ENCODE data around the gene TMEM250. TPM values are rescaled to one million over a fixed set of nuclear protein-coding genes. Genes with fewer than 3 reads are reported as not detected.
"Not testable (repeated sequence)": the region's sequence is repeated elsewhere in the genome, so short reads cannot be mapped to it uniquely, and the experiment has no call there.

The TMEM250 gene
- total and polyA plus RNA-seq, 10 donors = 10.7 to 31.3 (median 25.8) TPM

DNA sequence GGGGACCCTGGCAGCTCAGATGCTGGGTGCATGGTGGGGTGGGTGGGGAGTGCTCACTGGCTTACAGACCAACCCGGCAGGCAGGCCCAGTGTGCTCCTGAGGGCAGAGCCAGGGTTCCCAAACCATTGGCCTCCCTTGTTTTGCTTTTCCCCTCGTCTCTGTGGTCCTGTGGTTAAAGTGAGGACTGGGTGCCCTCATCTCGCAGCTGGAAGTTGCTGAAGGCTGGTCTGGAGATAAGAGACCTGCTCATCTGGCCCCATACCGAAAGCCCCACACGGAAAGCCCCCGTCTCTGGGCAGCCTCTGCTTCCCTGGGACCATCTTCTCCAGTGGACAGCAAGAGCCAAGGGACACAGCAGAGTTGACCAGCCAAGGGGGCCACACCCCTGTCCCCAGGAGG is 13.8 kb downstream of the TMEM250 start:
- H3K9me3 ChIP-seq = no peaks in the 10 kb centered on the region
- H3K27ac ChIP-seq = peak overlapping the region in 1 of 8 donors; percentile 93
- H3K27me3 ChIP-seq (replicated peaks in 1 of 7) = peaks cover 0 to 46% (median 0%) of the 10 kb centered on the region in 7 donors
- intact Hi-C loops (cut with DNase I; ENCODE audit: low total_unique reads) = no loop called here
- TF ChIP-seq POLR2AphosphoS5 (IDR thresholded peaks at IDR 0.05) (no peak), POLR2A (IDR thresholded peaks at IDR 0.05) (no peak)
- TF ChIP-seq, protein P1, sequence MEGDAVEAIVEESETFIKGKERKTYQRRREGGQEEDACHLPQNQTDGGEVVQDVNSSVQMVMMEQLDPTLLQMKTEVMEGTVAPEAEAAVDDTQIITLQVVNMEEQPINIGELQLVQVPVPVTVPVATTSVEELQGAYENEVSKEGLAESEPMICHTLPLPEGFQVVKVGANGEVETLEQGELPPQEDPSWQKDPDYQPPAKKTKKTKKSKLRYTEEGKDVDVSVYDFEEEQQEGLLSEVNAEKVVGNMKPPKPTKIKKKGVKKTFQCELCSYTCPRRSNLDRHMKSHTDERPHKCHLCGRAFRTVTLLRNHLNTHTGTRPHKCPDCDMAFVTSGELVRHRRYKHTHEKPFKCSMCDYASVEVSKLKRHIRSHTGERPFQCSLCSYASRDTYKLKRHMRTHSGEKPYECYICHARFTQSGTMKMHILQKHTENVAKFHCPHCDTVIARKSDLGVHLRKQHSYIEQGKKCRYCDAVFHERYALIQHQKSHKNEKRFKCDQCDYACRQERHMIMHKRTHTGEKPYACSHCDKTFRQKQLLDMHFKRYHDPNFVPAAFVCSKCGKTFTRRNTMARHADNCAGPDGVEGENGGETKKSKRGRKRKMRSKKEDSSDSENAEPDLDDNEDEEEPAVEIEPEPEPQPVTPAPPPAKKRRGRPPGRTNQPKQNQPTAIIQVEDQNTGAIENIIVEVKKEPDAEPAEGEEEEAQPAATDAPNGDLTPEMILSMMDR (IDR thresholded peaks at IDR 0.05 in 8 of 11, conservative IDR thresholded peaks at IDR 0.05 in 3 of 11) = no peak
- no peak overlapping the region for H3K4me3 ChIP-seq
- no peak for DNase-seq
- H3K4me1 ChIP-seq = peaks cover 37 to 68% (median 56%) of the 10 kb centered on the region in 6 donors
- WGBS, 5 donors = 43 to 73% (median 69%) methylated on average over 4 to 6 of the region's 6 CpGs
- no peaks in the 10 kb centered on the region for H3K36me3 ChIP-seq

DNA sequence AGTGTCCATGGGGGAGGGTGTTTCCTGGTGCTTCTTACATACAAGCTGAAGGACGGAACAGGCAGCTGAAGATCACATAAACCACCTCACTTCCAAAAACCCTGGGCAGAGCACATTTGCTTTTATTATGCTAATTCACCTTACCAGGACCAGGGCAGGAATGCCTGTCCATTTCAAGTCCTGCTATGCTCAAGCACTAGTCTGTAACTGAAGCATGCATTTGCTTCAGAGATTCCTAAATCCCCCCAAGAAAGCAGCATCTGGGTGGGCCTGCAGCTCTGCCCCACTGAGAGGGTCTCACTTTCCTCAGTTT is 14.2 kb downstream of the TMEM250 start:
- intact Hi-C loops (cut with DNase I; ENCODE audit: low total_unique reads) = no loop called here
- no peaks in the 10 kb centered on the region for H3K9me3 ChIP-seq
- peaks cover 35 to 63% (median 51%) of the 10 kb centered on the region in 6 donors for H3K4me1 ChIP-seq
- no peak for DNase-seq
- TF ChIP-seq POLR2A (IDR thresholded peaks at IDR 0.05) = no peak
- TF ChIP-seq POLR2AphosphoS5 (IDR thresholded peaks at IDR 0.05) = no peak
- TF ChIP-seq, protein P1 (IDR thresholded peaks at IDR 0.05 in 8 of 11, conservative IDR thresholded peaks at IDR 0.05 in 3 of 11) = no peak
- peaks cover 0 to 44% (median 0%) of the 10 kb centered on the region in 7 donors for H3K27me3 ChIP-seq (replicated peaks in 1 of 7)
- H3K4me3 ChIP-seq = no peak overlapping the region
- H3K36me3 ChIP-seq = no peaks in the 10 kb centered on the region
- WGBS, 5 donors = 64 to 78% (median 68%) methylated on average over 1 of the region's 1 CpG; no CpG with 5 or more reads in 1 of the 5 donors
- H3K27ac ChIP-seq = no peak overlapping the region

DNA sequence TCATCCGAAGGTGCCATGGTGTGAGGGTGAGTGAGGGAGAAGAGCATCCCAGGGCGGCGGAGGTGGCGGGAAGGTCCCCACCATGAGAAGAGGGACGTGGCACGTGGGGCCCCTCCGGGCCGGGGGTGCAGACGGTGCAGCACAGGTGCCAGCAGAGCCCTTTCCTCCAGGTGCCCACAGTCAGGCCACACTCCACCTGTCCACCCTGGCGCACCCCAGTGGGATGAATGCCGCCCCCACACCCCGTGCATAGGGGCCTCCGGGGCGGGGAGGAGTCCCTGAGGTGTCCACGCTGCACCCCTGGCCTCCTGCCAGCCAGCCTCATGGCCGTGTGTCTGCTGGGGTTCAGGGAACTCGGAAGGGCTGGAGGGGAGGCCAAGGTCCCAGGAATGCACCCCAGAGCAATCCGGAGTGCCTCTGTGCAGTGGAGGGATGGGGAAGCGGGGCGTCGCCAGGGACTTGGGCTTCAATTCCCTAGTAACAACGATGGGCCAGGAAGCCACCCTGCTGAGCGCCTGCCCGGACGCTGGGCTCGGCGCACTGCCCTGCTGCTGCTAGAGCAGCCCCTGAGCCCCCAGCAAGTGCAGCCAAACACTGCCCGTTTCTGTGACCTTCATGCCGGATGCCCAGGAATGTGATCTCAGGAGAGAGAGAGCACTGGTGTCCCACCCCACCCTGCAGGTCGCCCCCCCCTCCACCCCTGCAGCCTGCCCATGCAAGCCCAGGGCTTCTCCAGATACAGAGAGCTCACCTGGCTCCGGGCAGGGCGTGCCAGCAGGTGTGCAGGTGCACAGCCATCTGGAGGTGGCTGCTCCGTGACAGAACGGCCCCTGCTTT is 14.8 kb downstream of the TMEM250 start:
- TF ChIP-seq POLR2AphosphoS5 (IDR thresholded peaks at IDR 0.05) = no peak
- no peak for TF ChIP-seq POLR2A (IDR thresholded peaks at IDR 0.05)
- TF ChIP-seq, protein P1 (IDR thresholded peaks at IDR 0.05 in 8 of 11, conservative IDR thresholded peaks at IDR 0.05 in 3 of 11) = no peak
- peaks cover 36 to 62% (median 50%) of the 10 kb centered on the region in 6 donors for H3K4me1 ChIP-seq
- no peak overlapping the region for H3K27ac ChIP-seq
- no peaks in the 10 kb centered on the region for H3K9me3 ChIP-seq
- intact Hi-C loops (cut with DNase I; ENCODE audit: low total_unique reads) = no loop called here
- peaks cover 0 to 44% (median 0%) of the 10 kb centered on the region in 7 donors for H3K27me3 ChIP-seq (replicated peaks in 1 of 7)
- no peak for DNase-seq
- 62 to 81% (median 72%) methylated on average over 29 to 34 of the region's 34 CpGs for WGBS, 5 donors
- H3K4me3 ChIP-seq = no peak overlapping the region
- no peaks in the 10 kb centered on the region for H3K36me3 ChIP-seq

DNA sequence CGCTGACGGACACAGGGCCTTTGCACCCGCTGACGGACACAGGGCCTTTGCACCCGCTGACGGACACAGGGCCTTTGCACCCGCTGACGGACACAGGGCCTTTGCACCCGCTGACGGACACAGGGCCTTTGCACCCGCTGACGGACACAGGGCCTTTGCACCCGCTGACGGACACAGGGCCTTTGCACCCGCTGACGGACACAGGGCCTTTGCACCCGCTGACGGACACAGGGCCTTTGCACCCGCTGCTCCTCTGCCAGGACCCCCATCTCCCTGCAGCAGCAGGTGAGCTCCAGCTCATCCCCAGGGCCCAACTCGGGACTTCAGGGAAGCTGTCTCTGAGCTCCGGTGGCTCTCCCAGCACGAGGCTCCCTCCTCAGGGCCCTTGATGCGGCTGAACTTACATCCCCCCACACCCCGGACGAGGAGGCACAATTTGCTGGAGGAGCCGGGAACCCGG is 17.0 kb downstream of the TMEM250 start:
- H3K36me3 ChIP-seq; DNase-seq; H3K9me3 ChIP-seq; H3K4me3 ChIP-seq; intact Hi-C loops (cut with DNase I; ENCODE audit: low total_unique reads); H3K27ac ChIP-seq: not testable (repeated sequence)
- peaks cover 0 to 56% (median 0%) of the 10 kb centered on the region in 7 donors for H3K27me3 ChIP-seq (replicated peaks in 1 of 7)
- 88 to 97% (median 94%) methylated on average over 6 to 13 of the region's 27 CpGs for WGBS, 5 donors
- peaks cover 18 to 49% (median 34%) of the 10 kb centered on the region in 6 donors for H3K4me1 ChIP-seq
